NCI-H460 (cell line): Measurements from ENCODE around the gene ACOT12. TPM values are rescaled to one million over a fixed set of nuclear protein-coding genes. Genes with fewer than 3 reads are reported as not detected.
"Not testable (repeated sequence)": the region's sequence is repeated elsewhere in the genome, so short reads cannot be mapped to it uniquely, and the experiment has no call there.

Source experiments
- DNase-seq: peaks from one replicate; pipeline ENCODE4 v3.0.0-alpha.2; 2016; ENCODE audit warnings: low read depth; ENCODE audit errors: extremely low read depth
- total RNA-seq: library from RNA; depleted of rRNA; stranded (reverse); fragments of >200 nt; shearing (Covaris generic); gene quantifications from 2 replicates; pipeline ENCODE4 v1.2.3, GENCODE V29; 2014; rRNA removed

ACOT12 gene
- total RNA-seq, 1 experiment from 2014 or later: not detected

DNA sequence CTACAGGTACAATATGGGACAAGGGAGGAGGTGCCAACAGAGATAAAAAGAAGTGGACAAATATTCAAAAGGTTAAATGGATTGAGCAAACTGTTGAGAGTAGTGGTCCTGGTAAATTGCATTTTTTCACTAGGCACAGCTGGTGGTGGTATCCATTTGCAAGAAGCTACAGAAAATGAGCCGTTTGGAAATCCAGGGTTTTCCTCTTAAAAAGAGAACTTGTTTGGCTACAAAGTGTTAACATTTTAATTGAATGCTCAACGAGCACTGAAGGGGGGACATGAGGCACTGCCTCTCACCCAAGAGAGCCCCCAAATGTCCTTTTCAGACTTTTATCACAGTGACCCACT lies 93.0 kb downstream of the ACOT12 start:
- no peak for DNase-seq

DNA sequence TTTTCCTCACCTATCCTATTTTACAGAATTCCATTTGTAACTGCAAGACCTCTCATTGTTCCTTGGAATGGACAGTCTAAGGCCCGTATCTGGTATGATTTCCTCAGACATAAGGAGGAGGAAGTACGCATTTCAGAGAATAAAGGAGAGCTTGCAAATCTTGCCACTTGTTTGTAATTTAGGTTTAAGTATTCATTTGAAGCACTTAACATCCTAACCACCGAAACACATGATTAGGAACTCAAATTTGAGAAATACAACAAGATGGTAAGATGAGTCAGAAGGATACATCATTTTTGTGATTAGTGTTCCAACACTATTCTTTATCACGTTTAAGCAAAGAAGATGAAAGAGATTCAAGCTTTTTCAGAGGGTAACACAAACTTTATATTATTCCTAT lies 96.4 kb downstream of the ACOT12 start:
- no peak for DNase-seq

DNA sequence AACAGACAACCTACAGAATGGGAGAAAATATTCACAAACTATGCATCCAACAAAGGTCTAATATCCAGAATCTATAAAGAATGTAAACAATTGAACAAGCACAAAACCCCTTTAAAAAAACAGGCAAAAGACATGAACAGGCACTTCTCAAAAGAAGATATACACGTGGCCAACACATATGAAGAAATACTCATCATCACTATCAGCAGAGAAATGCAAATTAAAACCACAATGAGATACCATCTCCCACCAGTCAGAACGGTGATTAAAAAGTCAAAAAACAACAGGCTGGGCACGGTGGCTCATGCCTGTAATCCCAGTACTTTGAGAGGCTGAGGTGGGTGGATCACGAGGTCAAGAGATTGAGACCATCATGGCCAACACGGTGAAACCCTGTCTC lies 99.9 kb downstream of the ACOT12 start:
- DNase-seq: not testable (repeated sequence)

DNA sequence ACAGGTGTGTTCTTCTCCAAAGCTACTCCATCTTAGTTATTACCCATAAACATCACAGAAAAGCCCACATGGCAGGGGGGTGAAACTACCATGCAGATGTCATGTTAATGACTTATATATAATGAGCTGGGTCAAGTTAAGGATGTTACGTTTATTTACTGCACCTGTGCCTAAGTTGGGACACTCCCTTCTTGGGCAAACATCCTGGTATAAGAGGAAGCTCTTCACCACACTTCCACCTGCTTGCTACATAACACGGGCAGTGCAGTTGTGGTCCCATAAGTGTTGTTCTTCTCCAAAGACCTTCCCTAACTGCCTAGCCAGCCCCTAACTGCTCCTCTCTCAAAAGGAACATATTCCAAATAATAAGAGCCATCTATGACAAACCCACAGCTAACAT lies 101.8 kb downstream of the ACOT12 start:
- no peak for DNase-seq

DNA sequence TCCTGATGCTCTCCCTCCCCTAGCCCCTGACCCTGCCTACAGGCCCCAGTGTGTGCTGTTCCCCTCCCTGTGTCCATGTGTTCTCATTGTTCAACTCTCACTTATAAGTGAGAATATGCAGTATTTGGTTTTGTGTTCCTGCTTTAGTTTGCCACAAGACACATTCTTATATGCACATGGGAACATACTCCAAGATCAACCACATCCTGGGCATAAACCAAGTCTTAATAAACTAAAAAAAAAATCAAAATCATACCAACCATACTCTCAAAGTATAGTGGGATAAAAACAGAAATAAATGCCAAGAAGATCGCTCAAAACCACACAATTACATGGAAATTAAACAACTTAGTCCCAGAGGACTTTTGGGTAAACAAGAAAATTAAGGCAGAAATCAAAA lies 103.8 kb downstream of the ACOT12 start:
- no peak for DNase-seq

DNA sequence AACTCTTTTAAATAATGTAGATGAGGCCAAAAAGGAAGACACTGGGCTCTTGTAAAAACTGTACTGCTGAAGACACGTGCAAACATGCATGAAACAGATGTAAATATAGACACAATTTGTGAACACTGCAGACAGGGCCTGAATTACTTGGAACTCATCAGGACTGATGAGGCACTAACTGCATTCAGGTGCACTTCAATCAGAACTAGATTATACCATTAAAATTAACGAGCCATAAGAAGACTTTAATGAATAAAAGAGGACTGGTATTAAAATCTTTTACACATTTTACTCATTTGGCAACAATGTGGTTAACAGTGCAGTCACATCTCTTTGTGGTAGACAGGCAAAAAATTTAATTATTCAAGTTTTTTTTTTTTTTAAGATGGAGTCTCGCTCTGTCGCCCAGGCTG lies 105.9 kb downstream of the ACOT12 start:
- DNase-seq: no peak

DNA sequence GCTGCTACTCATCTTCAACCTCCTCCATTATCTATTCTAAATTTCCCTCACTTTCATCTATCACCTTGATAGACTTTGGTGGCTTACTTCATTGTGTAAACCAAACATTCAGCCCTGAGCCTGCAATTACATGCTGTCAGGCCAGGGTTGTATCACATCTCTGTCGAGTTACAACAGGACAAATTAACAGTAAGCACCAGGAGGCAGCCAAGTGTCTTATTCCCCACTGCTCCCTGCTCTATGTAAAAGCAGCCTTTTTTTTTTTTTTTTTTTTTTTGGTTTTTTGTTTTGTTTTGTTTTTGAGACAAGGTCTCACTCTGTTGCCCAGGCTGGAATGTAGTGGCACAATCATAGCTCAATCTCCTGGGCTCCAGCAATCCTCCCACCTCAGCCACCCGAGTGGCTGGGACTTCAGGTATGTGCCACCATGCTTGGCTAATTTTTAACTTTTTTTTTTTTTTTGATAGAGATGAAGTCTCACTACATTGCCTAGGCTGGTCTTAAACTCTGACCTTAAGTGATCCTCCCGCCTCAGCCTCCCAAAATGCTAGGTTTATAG lies 107.8 kb downstream of the ACOT12 start:
- no peak for DNase-seq

DNA sequence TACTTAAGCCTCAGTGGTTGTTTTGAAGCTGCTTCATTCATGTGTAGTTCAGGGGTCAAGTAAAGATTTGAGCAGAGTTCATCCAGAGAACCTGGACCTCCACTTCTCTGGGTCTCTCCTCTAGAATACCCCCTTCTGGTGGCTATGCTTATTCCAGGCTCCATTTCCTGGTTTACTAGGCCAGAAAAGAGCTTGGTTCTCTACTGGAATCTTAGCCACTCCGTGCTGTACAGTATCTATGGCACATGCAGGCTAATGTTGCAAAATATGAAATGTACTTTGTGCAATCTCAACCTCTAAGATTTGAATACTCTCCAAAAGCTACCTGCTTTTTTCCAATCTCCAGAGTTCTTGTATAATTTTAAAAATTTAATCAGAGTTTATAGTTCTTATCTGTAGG lies 110.0 kb downstream of the ACOT12 start:
- no peak for DNase-seq

Other genes with a start within 250 kb of the ACOT12 start
- gene CKMT2, start 160.8 kb downstream of the ACOT12 start, total RNA-seq: not detected in 2 replicates
- gene ZCCHC9, start 92.5 kb downstream of the ACOT12 start, total RNA-seq: 42.6 and 47.2 TPM in 2 replicates